SK-N-SH treated with all-trans-retinoic acid at 6 μM for 48 hours (cell line): ENCODE data around the gene UNC119B.

ENCODE experiments used
- ATAC-seq: fragments of 200-7000 bp; cut with Tn5 transposase; 3 replicates; pipeline ENCODE4 v1.9.1; 2020; ENCODE audit warnings: mild to moderate bottlenecking, moderate library complexity
- ARNTL ChIP-seq: fragments of 450-650 bp; formaldehyde crosslinking; IDR thresholded peaks from 2 replicates; pipeline ENCODE4 v1.5.0; 2020; ENCODE audit warnings: low read depth, mild to moderate bottlenecking, moderate library complexity, borderline replicate concordance
- BACH2 ChIP-seq: fragments of 250-450 bp; sonication (Bioruptor Pico); IDR thresholded peaks from 2 replicates; pipeline ENCODE4 v1.9.0; 2021; ENCODE audit warnings: mild to moderate bottlenecking, borderline replicate concordance
- CREB5 ChIP-seq: fragments of 250-450 bp; sonication (Bioruptor Pico); IDR thresholded peaks from 2 replicates; pipeline ENCODE4 v1.5.1; 2020; ENCODE audit warnings: low read depth, mild to moderate bottlenecking, moderate library complexity
- CSDC2 ChIP-seq: fragments of 250-450 bp; sonication (Bioruptor Pico); IDR thresholded peaks from 2 replicates; pipeline ENCODE4 v1.5.0; 2020; ENCODE audit warnings: mild to moderate bottlenecking, moderate library complexity
- CSRNP3 ChIP-seq: fragments of 250-450 bp; sonication (Bioruptor Pico); IDR thresholded peaks from 2 replicates; pipeline ENCODE4 v1.5.1; 2021; ENCODE audit warnings: mild to moderate bottlenecking, moderate library complexity
- GLIS3 ChIP-seq: fragments of 250-450 bp; sonication (Bioruptor Pico); IDR thresholded peaks from 2 replicates; pipeline ENCODE4 v1.5.0; 2020; ENCODE audit warnings: mild to moderate bottlenecking, moderate library complexity
- ISL1 ChIP-seq: fragments of 250-450 bp; sonication (Bioruptor Pico); IDR thresholded peaks from 2 replicates; pipeline ENCODE4 v2.1.2; 2022; ENCODE audit warnings: mild to moderate bottlenecking, moderate library complexity
- OSR1 ChIP-seq: fragments of 250-450 bp; sonication (Bioruptor Pico); IDR thresholded peaks from 2 replicates; pipeline ENCODE4 v1.8.0; 2022; ENCODE audit warnings: moderate library complexity, mild to moderate bottlenecking, inconsistent platforms
- PATZ1 ChIP-seq: fragments of 250-450 bp; sonication (Bioruptor Pico); IDR thresholded peaks from 2 replicates; pipeline ENCODE4 v1.8.0; 2020; ENCODE audit warnings: mild to moderate bottlenecking, moderate library complexity, borderline replicate concordance
- POU6F1 ChIP-seq: fragments of 250-450 bp; sonication (Bioruptor Pico); IDR thresholded peaks from 2 replicates; pipeline ENCODE4 v1.8.0; 2021; ENCODE audit warnings: low read depth, mild to moderate bottlenecking, moderate library complexity, borderline replicate concordance
- PPARA ChIP-seq: fragments of 250-450 bp; sonication (Bioruptor Pico); IDR thresholded peaks from 2 replicates; pipeline ENCODE4 v1.5.0; 2020; ENCODE audit warnings: mild to moderate bottlenecking, borderline replicate concordance
- RARB ChIP-seq: fragments of 250-450 bp; sonication (Bioruptor Pico); IDR thresholded peaks from 2 replicates; pipeline ENCODE4 v1.8.0; 2021; ENCODE audit warnings: mild to moderate bottlenecking, moderate library complexity
- SNAI2 ChIP-seq: fragments of 250-450 bp; sonication (Bioruptor Pico); IDR thresholded peaks from 2 replicates; pipeline ENCODE4 v1.5.0; 2020; ENCODE audit warnings: mild to moderate bottlenecking, moderate library complexity
- TCF4 ChIP-seq: fragments of 250-450 bp; sonication (Bioruptor Pico); IDR thresholded peaks from 2 replicates; pipeline ENCODE4 v1.8.0; 2021; ENCODE audit warnings: mild to moderate bottlenecking, moderate library complexity, borderline replicate concordance
- TOX ChIP-seq: fragments of 250-450 bp; sonication (Bioruptor Pico); IDR thresholded peaks from 2 replicates; pipeline ENCODE4 v1.8.0; 2021; ENCODE audit warnings: mild to moderate bottlenecking, moderate library complexity, borderline replicate concordance
- TSHZ2 ChIP-seq: fragments of 250-450 bp; sonication (Bioruptor Pico); IDR thresholded peaks from 2 replicates; pipeline ENCODE4 v1.5.0; 2020; ENCODE audit warnings: mild to moderate bottlenecking, moderate library complexity
- ZC3H10 ChIP-seq: fragments of 250-450 bp; sonication (Bioruptor Pico); IDR thresholded peaks from 2 replicates; pipeline ENCODE4 v1.5.1; 2021; ENCODE audit warnings: mild to moderate bottlenecking, moderate library complexity
- ZFP3 ChIP-seq: fragments of 250-450 bp; sonication (Bioruptor Pico); IDR thresholded peaks from 2 replicates; pipeline ENCODE4 v1.5.0; 2020; ENCODE audit warnings: mild to moderate bottlenecking, moderate library complexity
- ZFP30 ChIP-seq: fragments of 450-650 bp; formaldehyde crosslinking; IDR thresholded peaks from 2 replicates; pipeline ENCODE4 v1.5.0; 2022; ENCODE audit warnings: mild to moderate bottlenecking, moderate library complexity
- ZNF565 ChIP-seq: fragments of 450-650 bp; formaldehyde crosslinking; conservative IDR thresholded peaks from 2 replicates; pipeline ENCODE4 v1.5.0; 2020; ENCODE audit warnings: low read depth, mild to moderate bottlenecking, moderate library complexity
- ZNF70 ChIP-seq: fragments of 450-650 bp; formaldehyde crosslinking; IDR thresholded peaks from 2 replicates; pipeline ENCODE4 v1.5.0; 2020; ENCODE audit warnings: mild to moderate bottlenecking, moderate library complexity
- ZNF8 ChIP-seq: fragments of 450-650 bp; formaldehyde crosslinking; IDR thresholded peaks from 2 replicates; pipeline ENCODE4 v1.5.0; 2020; ENCODE audit warnings: mild to moderate bottlenecking, moderate library complexity

Gene UNC119B

GRCh38 chr12:120750806-120751205 lies 40.5 kb downstream of the UNC119B start:
- TF ChIP-seq TCF4 = no peak
- no peak for TF ChIP-seq ZNF70 (CRISPR knock-in tag)
- TF ChIP-seq POU6F1 (CRISPR knock-in tag) = no peak
- no peak for TF ChIP-seq ZC3H10 (CRISPR knock-in tag)
- TF ChIP-seq TSHZ2 (CRISPR knock-in tag) = no peak
- no peak for TF ChIP-seq BACH2 (CRISPR knock-in tag)
- no peak for TF ChIP-seq OSR1 (CRISPR knock-in tag)
- TF ChIP-seq ISL1 (CRISPR knock-in tag) = no peak
- TF ChIP-seq TOX = no peak
- TF ChIP-seq GLIS3 (CRISPR knock-in tag) = no peak
- TF ChIP-seq ARNTL (CRISPR knock-in tag) = no peak
- TF ChIP-seq ZNF565 (CRISPR knock-in tag) = no peak
- TF ChIP-seq PPARA = no peak
- no peak for TF ChIP-seq ZFP3
- TF ChIP-seq, all 23 proteins: peak for 0
- ATAC-seq = no peak

GRCh38 chr12:120751389-120751788 lies 41.1 kb downstream of the UNC119B start:
- ATAC-seq = no peak
- TF ChIP-seq ARNTL (CRISPR knock-in tag) (no peak), PPARA (no peak), POU6F1 (CRISPR knock-in tag) (no peak), RARB (CRISPR knock-in tag) (no peak)

GRCh38 chr12:120754792-120755191 lies 44.5 kb downstream of the UNC119B start:
- no peak for ATAC-seq
- no peak for TF ChIP-seq ZFP3
- TF ChIP-seq CREB5 (CRISPR knock-in tag) = no peak
- TF ChIP-seq ZC3H10 (CRISPR knock-in tag) = no peak
- TF ChIP-seq CSRNP3 (CRISPR knock-in tag) = no peak
- no peak for TF ChIP-seq PATZ1 (CRISPR knock-in tag)
- no peak for TF ChIP-seq ZNF8 (CRISPR knock-in tag)
- TF ChIP-seq ZNF565 (CRISPR knock-in tag) = no peak
- no peak for TF ChIP-seq SNAI2 (CRISPR knock-in tag)
- TF ChIP-seq PPARA = no peak
- TF ChIP-seq BACH2 (CRISPR knock-in tag) = no peak
- TF ChIP-seq ISL1 (CRISPR knock-in tag) = no peak
- no peak for TF ChIP-seq ZFP30 (CRISPR knock-in tag)
- TF ChIP-seq CSDC2 (CRISPR knock-in tag) = no peak
- no peak for TF ChIP-seq OSR1 (CRISPR knock-in tag)
- TF ChIP-seq RARB (CRISPR knock-in tag) = no peak
